NCI-H187 (cell line): ENCODE measurements around the gene APOA5.
"Not testable (repeated sequence)": the region's sequence is repeated elsewhere in the genome, so short reads cannot be mapped to it uniquely, and the experiment has no call there.

Experiments
- DNase-seq, 2 experiments: peaks; one replicate each; lab custom pipeline; 2025; lab: John Stamatoyannopoulos, UW

APOA5 gene

GRCh38 chr11:116827461-116827860 is 35.8 kb upstream of the APOA5 start:
- no peak for DNase-seq

GRCh38 chr11:116826751-116827431 is 35.2 kb upstream of the APOA5 start:
- DNase-seq = no peak

GRCh38 chr11:116825854-116826750 is 34.4 kb upstream of the APOA5 start:
- no peak for DNase-seq

- no peak for DNase-seq
Observed at GRCh38 chr11:116825434-116825833, 33.8 kb upstream of the APOA5 start.

GRCh38 chr11:116823031-116823843 is 31.6 kb upstream of the APOA5 start, which contains the start of gene APOA4:
TSS of gene APOA4 (minus strand) at chr11:116823304. CDS start at chr11:116823191, 113 bp downstream.
- DNase-seq = no peak

GRCh38 chr11:116822575-116822974 is 30.9 kb upstream of the APOA5 start:
- no peak for DNase-seq

- DNase-seq = no peak
Observed at GRCh38 chr11:116821050-116821918, 29.6 kb upstream of the APOA5 start.

GRCh38 chr11:116819049-116819448 is 27.4 kb upstream of the APOA5 start:
- no peak for DNase-seq

- DNase-seq = no peak
Observed at GRCh38 chr11:116814502-116814901, 22.8 kb upstream of the APOA5 start.

GRCh38 chr11:116813781-116814471 is 22.2 kb upstream of the APOA5 start:
- DNase-seq = no peak

GRCh38 chr11:116813170-116813569 is 21.5 kb upstream of the APOA5 start:
- no peak for DNase-seq

GRCh38 chr11:116812109-116812508 is 20.4 kb upstream of the APOA5 start:
- DNase-seq = no peak

GRCh38 chr11:116811194-116811593 is 19.5 kb upstream of the APOA5 start:
- no peak for DNase-seq

GRCh38 chr11:116808262-116809175 is 16.8 kb upstream of the APOA5 start:
- DNase-seq = no peak

- no peak for DNase-seq
Observed at GRCh38 chr11:116807601-116808261, 16.1 kb upstream of the APOA5 start.

- DNase-seq = no peak
Observed at GRCh38 chr11:116804001-116804400, 12.3 kb upstream of the APOA5 start.

- not testable (repeated sequence) for DNase-seq
Observed at GRCh38 chr11:116801662-116802061, 10.0 kb upstream of the APOA5 start.

- no peak for DNase-seq
Observed at GRCh38 chr11:116800610-116801009, 8.9 kb upstream of the APOA5 start.

GRCh38 chr11:116798368-116798767 is 6.7 kb upstream of the APOA5 start:
- no peak for DNase-seq
